Right cardiac atrium (tissue), 5 donors: ENCODE results near the gene CCT6B. TPM values are rescaled to one million over a fixed set of nuclear protein-coding genes. Genes with fewer than 3 reads are reported as not detected.

Source experiments
- ATAC-seq, 2 donors: fragments of 200-7000 bp; cut with Tn5 transposase; one replicate each; pipeline versions ENCODE4 v1.8.0 to v1.9.1; 2020; ENCODE audit warnings: moderate library complexity in 2 of 2, mild to moderate bottlenecking in 1 of 2
- DNase-seq, 3 donors: peaks; one replicate each; pipeline ENCODE4 v3.0.0-alpha.2; 2020
- H3K27ac ChIP-seq: one replicate; pipeline ENCODE4 v1.5.1; 2013; ENCODE audit warnings: mild to moderate bottlenecking, low read length, control low read depth, moderate library complexity
- H3K27me3 ChIP-seq: one replicate; pipeline ENCODE4 v1.6.1; 2013; ENCODE audit not compliant: control insufficient read depth, insufficient read depth
- H3K4me1 ChIP-seq: one replicate; pipeline ENCODE4 v1.6.1; 2013; ENCODE audit warnings: low read length; ENCODE audit not compliant: control insufficient read depth, insufficient read depth
- H3K4me3 ChIP-seq: one replicate; pipeline ENCODE4 v1.5.1; 2013; ENCODE audit warnings: low read length, control low read depth
- H3K9me3 ChIP-seq: one replicate; pipeline ENCODE4 v1.6.1; 2013; ENCODE audit warnings: low read length; ENCODE audit not compliant: control insufficient read depth
- WGBS: extraction: QIAGEN DNeasy Blood & Tissue Kit; methylation state at CpG from one replicate; pipeline ENCODE4 v1.1.7; 2013; 5-methylcytosine and 5-hydroxymethylcytosine counted together
- intact Hi-C, 4 donors: fragments of 100-400 bp; cut with DNase I; formaldehyde crosslinking; loops; one replicate each; pipeline versions ENCODE4 v1.11.0 to v1.14.0; 2022 to 2023
- polyA plus RNA-seq: library from polyadenylated mRNA; stranded (reverse); fragments of 200-250 nt; gene quantifications from one replicate; pipeline ENCODE4 v1.2.3, GENCODE V29; 2013
- total RNA-seq, 4 donors: library from RNA; stranded (reverse); fragmentation: NEBNext Ultra II Directional; extraction: Animal tissue kit (Norgen Biotek cat#: 25700); gene quantifications; one replicate each; pipeline ENCODE4 v1.2.1, GENCODE V29; 2021
- donor health status: healthy with polysubstance abuse.
- donor health status: DM: no; HTN: yes; CAD: no.
- donor health status: DM: no; HTN: no; CAD: no.
- donor health status: DM: no; HTN: yes; CAD: no; lungs with severe emphysema.
- donor health status: DM: yes; HTN: yes; CAD: no.

Gene CCT6B
- total and polyA plus RNA-seq, 5 donors: 0.97 to 2.8 (median 2.0) TPM

DNA sequence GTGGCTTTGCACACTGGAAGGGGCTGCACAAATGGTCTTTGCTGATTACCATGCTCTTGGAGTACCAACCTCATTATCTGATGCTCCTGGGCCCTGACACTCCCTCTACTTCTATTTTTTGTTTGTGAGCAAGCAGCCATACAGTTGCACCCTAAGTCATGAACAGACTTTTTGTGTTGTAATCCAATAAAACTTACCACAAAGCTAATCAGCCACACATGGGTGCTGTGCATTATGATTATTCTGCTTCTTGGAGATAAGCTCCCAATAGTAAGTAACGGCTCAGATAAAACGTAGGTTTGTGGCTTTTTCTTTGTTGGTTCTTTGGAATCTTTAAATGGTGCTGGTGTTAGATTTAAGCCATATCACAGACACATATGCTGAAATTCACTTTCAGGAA is 76.2 kb downstream of the CCT6B start:
- Histone ChIP-seq H3K4me3 (no peak overlapping the region), H3K27me3 (peaks cover 3% of the 10 kb centered on the region), H3K9me3 (no peaks in the 10 kb centered on the region), H3K4me1 (no peaks in the 10 kb centered on the region), H3K27ac (no peak overlapping the region)
- ATAC-seq (no peak), DNase-seq (no peak)
- WGBS: 42% methylated on average over 2 of the region's 2 CpGs
- intact Hi-C loops: no loop called here

DNA sequence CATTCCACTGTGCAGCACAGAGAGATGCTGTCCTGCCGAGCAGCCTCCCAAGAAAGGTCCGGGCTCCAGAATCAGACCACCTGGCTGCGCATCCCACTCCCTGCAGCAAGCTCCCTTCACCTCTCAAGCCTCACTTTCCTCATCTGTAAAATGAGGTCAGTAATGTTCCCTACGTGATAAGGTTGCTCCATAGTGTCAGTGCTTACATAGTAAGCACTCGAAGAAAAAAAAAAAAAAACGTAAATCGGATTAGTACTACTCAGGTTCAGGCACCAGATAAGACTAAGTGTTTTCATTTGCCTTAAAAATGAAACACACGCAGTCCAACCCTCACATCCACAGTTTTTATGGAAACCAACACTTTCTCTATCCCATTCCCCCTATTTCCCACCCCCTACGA is 76.7 kb downstream of the CCT6B start:
- DNase-seq (no peak), ATAC-seq (no peak)
- H3K9me3 ChIP-seq: no peaks in the 10 kb centered on the region
- H3K27ac ChIP-seq: no peak overlapping the region
- intact Hi-C loops: no loop called here
- H3K27me3 ChIP-seq: peaks cover 3% of the 10 kb centered on the region
- H3K4me3 ChIP-seq: no peak overlapping the region
- 62% methylated on average over 9 of the region's 9 CpGs for WGBS
- no peaks in the 10 kb centered on the region for H3K4me1 ChIP-seq

DNA sequence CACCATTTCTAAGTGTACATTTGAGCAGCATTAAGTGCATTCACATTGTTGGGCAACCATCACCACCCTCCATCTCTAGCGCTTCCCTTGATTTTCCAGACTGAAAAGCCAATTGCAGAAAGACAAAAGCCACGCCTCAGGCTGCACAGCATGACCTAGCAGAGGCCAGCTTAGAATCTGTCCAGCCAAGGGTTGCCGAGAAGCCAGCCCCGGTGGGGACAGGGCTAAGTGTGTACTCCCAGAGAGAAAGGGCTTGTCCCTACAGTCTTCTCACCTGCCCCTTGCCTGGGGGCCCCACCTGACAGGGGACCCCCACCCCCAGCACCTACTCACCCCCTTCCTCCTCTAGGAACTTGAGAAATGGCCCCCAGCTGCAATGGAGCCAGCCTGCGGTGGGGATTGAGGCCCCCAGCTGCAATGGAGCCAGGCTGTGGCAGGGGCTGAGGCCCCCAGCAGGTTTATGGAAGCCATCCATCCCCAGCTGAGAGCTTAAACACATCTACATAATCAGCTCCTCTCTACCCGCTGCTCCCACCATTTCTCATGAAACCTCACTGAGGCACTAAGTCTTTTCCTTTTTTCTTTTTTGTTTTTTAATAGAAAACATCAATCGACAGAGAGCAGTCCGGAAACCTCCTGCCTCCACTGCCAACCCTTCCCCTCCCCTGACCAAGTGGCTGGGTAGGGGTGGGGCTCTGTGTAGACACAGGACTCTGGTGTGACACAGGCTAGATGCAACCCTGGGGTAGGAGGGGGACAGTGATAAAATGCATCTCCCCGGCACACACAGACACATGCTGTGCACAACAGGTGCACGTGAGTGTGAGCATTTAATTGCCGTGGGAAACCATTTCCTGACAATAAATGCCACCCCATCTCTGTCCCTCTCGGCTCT is 77.9 kb downstream of the CCT6B start:
- peaks cover 3% of the 10 kb centered on the region for H3K27me3 ChIP-seq
- no peak overlapping the region for H3K4me3 ChIP-seq
- DNase-seq (no peak), ATAC-seq (no peak)
- H3K4me1 ChIP-seq: no peaks in the 10 kb centered on the region
- no peak overlapping the region for H3K27ac ChIP-seq
- intact Hi-C loops: no loop called here
- 29% methylated on average over 12 of the region's 12 CpGs for WGBS
- no peaks in the 10 kb centered on the region for H3K9me3 ChIP-seq

DNA sequence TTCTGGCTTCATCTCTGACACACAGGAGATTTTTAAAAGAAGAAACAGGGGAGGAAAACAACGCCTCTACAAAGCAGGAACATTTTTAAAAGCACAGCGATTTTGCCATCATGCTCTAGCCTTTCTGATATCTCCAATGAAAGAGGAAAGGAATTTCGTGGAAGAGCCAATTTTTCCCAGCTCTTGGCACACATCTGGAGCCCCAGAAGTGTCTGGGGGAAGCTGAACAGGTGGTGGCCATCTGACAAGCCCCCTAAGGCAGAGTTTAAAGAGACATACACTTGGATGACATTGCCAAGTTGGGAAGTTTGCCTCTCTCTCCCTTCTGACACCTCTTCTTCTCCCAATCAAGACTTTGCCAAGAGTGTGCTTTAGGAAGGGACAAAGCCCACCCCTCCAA is 82.1 kb downstream of the CCT6B start:
- WGBS: 33% methylated on average over 3 of the region's 3 CpGs
- no peak overlapping the region for H3K27ac ChIP-seq
- DNase-seq (no peak), ATAC-seq (no peak)
- H3K9me3 ChIP-seq: no peaks in the 10 kb centered on the region
- no peaks in the 10 kb centered on the region for H3K4me1 ChIP-seq
- H3K27me3 ChIP-seq: peaks cover 3% of the 10 kb centered on the region
- H3K4me3 ChIP-seq: no peak overlapping the region
- intact Hi-C loops: no loop called here

Other genes starting within 250 kb of the CCT6B start
- gene ZNF830, start 80 bp upstream of the CCT6B start, total RNA-seq: 10 to 100 TPM in 3 of 4 donors, 1 to 10 TPM in 1; 8.3 to 11.2 (median 10.6) TPM
- gene ZNF830, start 80 bp upstream of the CCT6B start, polyA plus RNA-seq: 6.8 TPM
- gene LIG3, start 19.1 kb upstream of the CCT6B start, total RNA-seq: 10 to 100 TPM; 17.5 to 24.1 (median 18.2) TPM
- gene LIG3, start 19.1 kb upstream of the CCT6B start, polyA plus RNA-seq: 7.0 TPM
- gene RFFL, start 102.2 kb upstream of the CCT6B start, total RNA-seq: 10 to 100 TPM; 17.2 to 20.0 (median 18.4) TPM
- gene RFFL, start 102.2 kb upstream of the CCT6B start, polyA plus RNA-seq: 5.7 TPM
- gene RAD51D, start 158.4 kb upstream of the CCT6B start, total RNA-seq: 1 to 10 TPM; 5.8 to 7.1 (median 6.4) TPM
- 3.4 TPM for gene RAD51D, start 158.4 kb upstream of the CCT6B start, polyA plus RNA-seq
- gene FNDC8, start 160.2 kb upstream of the CCT6B start, total RNA-seq: not detected
- gene FNDC8, start 160.2 kb upstream of the CCT6B start, polyA plus RNA-seq: not detected
- 1 to 10 TPM; 4.1 to 6.6 (median 4.6) TPM for gene NLE1, start 180.8 kb upstream of the CCT6B start, total RNA-seq
- gene NLE1, start 180.8 kb upstream of the CCT6B start, polyA plus RNA-seq: 2.2 TPM
- 100 to 1,000 TPM; 141 to 193 (median 180) TPM for gene UNC45B, start 186.4 kb upstream of the CCT6B start, total RNA-seq
- gene UNC45B, start 186.4 kb upstream of the CCT6B start, polyA plus RNA-seq: 62.2 TPM
- gene SLC35G3, start 232.9 kb upstream of the CCT6B start, total RNA-seq: not detected
- not detected for gene SLC35G3, start 232.9 kb upstream of the CCT6B start, polyA plus RNA-seq